SK-N-SH (cell line): ENCODE data around the gene ATG16L2. TPM values are rescaled to one million over a fixed set of nuclear protein-coding genes. Genes with fewer than 3 reads are reported as not detected.

Source experiments
- CTCF ChIA-PET: fragments of 300-600, 350-600 bp; formaldehyde crosslinking; extraction: SDS; loops from one replicate; lab custom pipeline; 2021; lab: Yijun Ruan, JAX
- POLR2A ChIA-PET: fragments of 350-600 bp; sonication (Branson Sonifier 250); formaldehyde crosslinking; extraction: SDS; loops from one replicate; lab custom pipeline; 2020; ENCODE audit warnings: antibody characterized with exemption, inconsistent platforms; lab: Yijun Ruan, JAX
- DNase-seq: peaks from one replicate; pipeline ENCODE4 v3.0.0; 2012
- H2AFZ ChIP-seq: fragments of 200-600 bp; sonication (generic); 2 replicates; pipeline ENCODE4 v1.8.1; 2016; ENCODE audit warnings: antibody characterized with exemption, mild to moderate bottlenecking, low read depth
- H3F3A ChIP-seq: fragments of 200-600 bp; sonication (generic); replicated peaks from 2 replicates; pipeline ENCODE3; 2016; ENCODE audit warnings: antibody characterized with exemption, mild to moderate bottlenecking; ENCODE audit not compliant: insufficient read depth
- H3K27ac ChIP-seq, 2 experiments: fragments of 200-500 bp in 1 of 2; fragments of 200-600 bp in 1 of 2; sonication (Bioruptor generic) in 1 of 2; sonication (generic), shearing (Covaris generic) in 1 of 2; 2 replicates each; pipeline versions ENCODE4 v1.5.1 to v1.6.1; 2014 to 2016; ENCODE audit warnings: low read depth in 2 of 2, inconsistent platforms in 1 of 2, low read length in 1 of 2, mild to moderate bottlenecking in 1 of 2, mixed read lengths in 1 of 2
- H3K27me3 ChIP-seq: fragments of 200-600 bp; sonication (generic), shearing (Covaris generic); 2 replicates; pipeline ENCODE4 v1.6.1; 2016; ENCODE audit warnings: mixed run types; ENCODE audit not compliant: insufficient read depth
- H3K36me3 ChIP-seq, 2 experiments: fragments of 200-500 bp in 1 of 2; fragments of 200-600 bp in 1 of 2; sonication (Bioruptor generic) in 1 of 2; sonication (generic) in 1 of 2; replicated peaks in 1 of 2; 2 replicates each; pipeline versions ENCODE3 to v1.5.1; 2014 to 2016; ENCODE audit warnings: low read length in 1 of 2, mild to moderate bottlenecking in 1 of 2; ENCODE audit not compliant: insufficient read depth in 2 of 2, control insufficient read depth in 1 of 2
- H3K4me1 ChIP-seq, 2 experiments: fragments of 200-500 bp in 1 of 2; fragments of 200-600 bp in 1 of 2; sonication (Bioruptor generic) in 1 of 2; sonication (generic), shearing (Covaris generic) in 1 of 2; 2 replicates each; pipeline versions ENCODE4 v1.5.1 to v1.6.1; 2014 to 2016; ENCODE audit warnings: low read depth in 1 of 2, low read length in 1 of 2, mixed run types in 1 of 2; ENCODE audit not compliant: insufficient read depth in 2 of 2, control insufficient read depth in 1 of 2
- H3K4me2 ChIP-seq: fragments of 200-600 bp; sonication (generic), shearing (Covaris generic); 2 replicates; pipeline ENCODE4 v1.6.1; 2017; ENCODE audit warnings: mixed run types
- H3K4me3 ChIP-seq, 2 experiments: fragments of 200-500 bp in 1 of 2; fragments of 200-600 bp in 1 of 2; sonication (Bioruptor generic) in 1 of 2; sonication (generic), shearing (Covaris generic) in 1 of 2; 2 replicates each; pipeline versions ENCODE4 v1.5.1 to v1.8.1; 2014 to 2016; ENCODE audit warnings: low read depth in 2 of 2, inconsistent platforms in 1 of 2, low read length in 1 of 2, mild to moderate bottlenecking in 1 of 2, mixed read lengths in 1 of 2, moderate library complexity in 1 of 2
- H3K79me2 ChIP-seq: fragments of 200-600 bp; sonication (generic); 2 replicates; pipeline ENCODE4 v1.8.1; 2017; ENCODE audit warnings: mild to moderate bottlenecking; ENCODE audit not compliant: insufficient read depth
- H3K9ac ChIP-seq: fragments of 200-600 bp; sonication (generic); 2 replicates; pipeline ENCODE4 v1.6.1; 2017; ENCODE audit warnings: mixed run types
- H3K9me2 ChIP-seq: fragments of 200-600 bp; sonication (generic); 2 replicates; pipeline ENCODE4 v1.6.1; 2017; ENCODE audit warnings: mixed run types
- H3K9me3 ChIP-seq: fragments of 200-600 bp; sonication (generic); 2 replicates; pipeline ENCODE4 v1.6.1; 2017; ENCODE audit warnings: mixed run types, mild to moderate bottlenecking, moderate library complexity
- H4K20me1 ChIP-seq: fragments of 200-600 bp; sonication (generic); 2 replicates; pipeline ENCODE4 v1.6.1; 2017; ENCODE audit warnings: mild to moderate bottlenecking, mixed run types; ENCODE audit not compliant: insufficient read depth
- ELF1 ChIP-seq: IDR thresholded peaks from 2 replicates; pipeline ENCODE4 v1.4.0; 2012
- EZH2phosphoT487 ChIP-seq: fragments of 200-600 bp; sonication (generic); IDR thresholded peaks from 2 replicates; pipeline ENCODE4 v1.6.1; 2017; ENCODE audit warnings: low read depth, mixed run types, mild to moderate bottlenecking, antibody characterized with exemption, moderate library complexity, borderline replicate concordance
- FOXJ3 ChIP-seq: sonication (generic); formaldehyde crosslinking; IDR thresholded peaks from 2 replicates; pipeline ENCODE4 v1.5.1; 2020; ENCODE audit warnings: mild to moderate bottlenecking, missing genetic modification reagents
- GABPA ChIP-seq: IDR thresholded peaks from 2 replicates; pipeline ENCODE4 v1.4.0; 2012; ENCODE audit warnings: low read depth, mild to moderate bottlenecking
- JUND ChIP-seq: IDR thresholded peaks from 2 replicates; pipeline ENCODE4 v1.4.0; 2012
- MXI1 ChIP-seq: IDR thresholded peaks from 2 replicates; pipeline ENCODE4 v1.6.1; 2012; ENCODE audit warnings: mild to moderate bottlenecking, low read depth, low read length, improper control_type of control experiment
- NFIC ChIP-seq: IDR thresholded peaks from 2 replicates; pipeline ENCODE4 v1.4.0; 2012; ENCODE audit warnings: borderline replicate concordance
- NRF1 ChIP-seq: IDR thresholded peaks from 2 replicates; pipeline ENCODE4 v1.6.1; 2012; ENCODE audit warnings: low read depth, mild to moderate bottlenecking, low read length
- POLR2AphosphoS5 ChIP-seq: IDR thresholded peaks from 2 replicates; pipeline ENCODE4 v1.6.1; 2012; ENCODE audit warnings: low read depth, low read length
- RFX5 ChIP-seq: IDR thresholded peaks from 2 replicates; pipeline ENCODE4 v1.6.1; 2012; ENCODE audit warnings: mild to moderate bottlenecking, improper control_type of control experiment, low read length
- SIN3A ChIP-seq: IDR thresholded peaks from 2 replicates; pipeline ENCODE4 v1.6.1; 2012; ENCODE audit warnings: low read depth, mild to moderate bottlenecking, low read length, moderate library complexity, borderline replicate concordance
- SMC3 ChIP-seq: IDR thresholded peaks from 2 replicates; pipeline ENCODE4 v1.6.1; 2012; ENCODE audit warnings: low read depth, low read length, improper control_type of control experiment
- YY1 ChIP-seq: IDR thresholded peaks from 2 replicates; pipeline ENCODE4 v1.4.0; 2012; ENCODE audit warnings: low read depth, mild to moderate bottlenecking
- WGBS: methylation state at CpG from one replicate; pipeline ENCODE4 v1.1.6; 2017; ENCODE audit warnings: low lambda C conversion rate; 5-methylcytosine and 5-hydroxymethylcytosine counted together
- polyA plus RNA-seq, 3 experiments: library from polyadenylated mRNA; depleted of rRNA; stranded (reverse); fragments of >200 nt; gene quantifications; 2 replicates each; pipeline ENCODE4 v1.2.3, GENCODE V29; 2012
- TF ChIP-seq, protein P1 (sequence below): IDR thresholded peaks from 2 replicates; pipeline ENCODE4 v1.4.0; 2012; ENCODE audit warnings: low read depth
- TF ChIP-seq, protein P2 (sequence below): fragments of 150-350 bp; IDR thresholded peaks from 2 replicates; pipeline ENCODE4 v1.6.1; 2017; ENCODE audit warnings: antibody characterized with exemption, low read length, low read depth, borderline replicate concordance

Gene ATG16L2
- polyA plus RNA-seq, 1 of the 3 experiments (the other 2 are of a cell fraction), result 26.9 TPM

DNA sequence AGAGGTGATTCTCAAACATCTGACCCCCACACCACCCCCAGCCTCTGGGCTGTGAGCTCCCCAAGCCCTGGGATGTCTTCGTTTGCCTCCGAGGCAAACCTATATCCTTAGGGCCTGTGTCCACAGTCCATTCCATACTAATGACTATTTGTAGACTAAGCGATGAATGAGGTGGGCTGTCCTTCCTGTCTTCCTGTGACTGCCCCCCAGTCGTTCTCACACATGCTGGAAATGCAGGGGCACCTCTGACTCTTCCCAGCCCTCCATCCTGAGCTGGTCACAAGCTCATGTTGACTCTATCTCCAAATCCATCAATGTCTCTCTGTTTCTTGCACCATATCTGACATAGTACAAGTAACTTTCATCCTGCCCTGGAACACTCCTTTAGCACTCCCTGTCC, 4.8 kb downstream of the ATG16L2 start:
- POLR2A ChIA-PET, result interaction anchor here (0.6 kb wide), 1 partner anchor 10 kb away, joined by 3 read pairs; no protein-coding TSS in a partner anchor
- H3K4me1 ChIP-seq, result peaks cover 13 to 37% of the 10 kb centered on the region in 2 experiments; a peak in 2 of 4 replicates
- H3K9me2 ChIP-seq, result no peaks in the 10 kb centered on the region
- TF ChIP-seq FOXJ3 (no peak), YY1 (no peak), POLR2AphosphoS5 (no peak), ELF1 (no peak), RFX5 (no peak), JUND (no peak), NFIC (no peak), NRF1 (no peak), SMC3 (no peak), SIN3A (no peak), MXI1 (no peak), EZH2phosphoT487 (no peak)
- TF ChIP-seq, protein P1, sequence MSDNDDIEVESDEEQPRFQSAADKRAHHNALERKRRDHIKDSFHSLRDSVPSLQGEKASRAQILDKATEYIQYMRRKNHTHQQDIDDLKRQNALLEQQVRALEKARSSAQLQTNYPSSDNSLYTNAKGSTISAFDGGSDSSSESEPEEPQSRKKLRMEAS, result no peak
- TF ChIP-seq, all 33 proteins: peak for 0
- H3K79me2 ChIP-seq, result no peaks in the 10 kb centered on the region
- CTCF ChIA-PET, result interaction anchor here (1.2 to 2.0 kb wide), 3 partner anchors 94 to 359 kb away, joined by 3 to 5 read pairs (median 4); partner anchors contain the start of gene FCHSD2
- no peak overlapping the region for H3K27ac ChIP-seq
- H4K20me1 ChIP-seq, result no peaks in the 10 kb centered on the region
- H3K4me3 ChIP-seq, result no peak overlapping the region
- H3K36me3 ChIP-seq, result no peaks in the 10 kb centered on the region
- DNase-seq, result no peak
- no peaks in the 10 kb centered on the region for H3K9me3 ChIP-seq
- no peak overlapping the region for H3K9ac ChIP-seq
- 71% methylated on average over 4 of the region's 4 CpGs for WGBS
- no peak overlapping the region for H3K4me2 ChIP-seq
- no peaks in the 10 kb centered on the region for H3K27me3 ChIP-seq
- H2AFZ ChIP-seq, result no peak overlapping the region
- H3F3A ChIP-seq, result no peaks in the 10 kb centered on the region

DNA sequence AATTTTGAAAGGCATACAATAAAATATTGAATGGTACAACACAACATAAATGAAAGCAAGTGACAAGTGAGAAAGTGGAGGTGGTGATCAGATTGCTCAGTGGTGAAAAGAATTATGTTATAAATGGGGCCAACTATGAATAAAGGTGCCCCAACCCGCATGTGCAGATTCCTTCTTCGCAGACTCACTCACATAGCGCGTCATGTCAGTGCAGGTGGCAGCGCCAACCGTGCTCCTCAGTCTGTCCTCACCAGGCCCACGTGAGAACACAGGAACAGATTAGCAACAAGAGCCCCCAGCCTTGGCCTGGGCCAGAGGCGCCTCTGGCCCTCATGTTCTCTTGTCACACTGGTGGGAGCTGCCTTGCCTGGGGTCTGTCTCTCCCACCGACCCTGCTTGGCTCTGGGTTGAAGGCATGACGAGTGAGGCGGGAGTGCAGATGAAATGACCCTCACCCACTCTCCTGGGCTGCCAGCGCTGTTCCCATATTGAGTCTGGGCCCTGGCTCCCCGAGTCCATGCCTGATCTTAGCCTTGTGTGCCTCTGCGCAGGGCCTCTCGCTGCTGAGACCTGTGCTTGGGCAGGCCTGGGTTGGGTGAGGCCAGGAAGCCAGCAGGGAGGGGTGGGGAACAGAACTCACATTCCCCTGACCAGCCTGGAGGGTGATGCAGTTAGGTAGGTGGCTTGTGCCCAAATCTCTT, 6.4 kb downstream of the ATG16L2 start:
- no peaks in the 10 kb centered on the region for H4K20me1 ChIP-seq
- no peaks in the 10 kb centered on the region for H3K36me3 ChIP-seq
- 94% methylated on average over 12 of the region's 15 CpGs for WGBS
- no peaks in the 10 kb centered on the region for H3K9me2 ChIP-seq
- no peaks in the 10 kb centered on the region for H3K9me3 ChIP-seq
- H3K4me1 ChIP-seq, result peaks cover 11 to 28% of the 10 kb centered on the region in 2 experiments; a peak in 2 of 4 replicates
- H2AFZ ChIP-seq, result no peak overlapping the region
- H3K79me2 ChIP-seq, result no peaks in the 10 kb centered on the region
- no peaks in the 10 kb centered on the region for H3K27me3 ChIP-seq
- DNase-seq, result no peak
- H3K9ac ChIP-seq, result no peak overlapping the region
- no peak overlapping the region for H3K27ac ChIP-seq
- H3F3A ChIP-seq, result no peaks in the 10 kb centered on the region
- CTCF ChIA-PET, result interaction anchor here (3.1 to 4.1 kb wide), 2 partner anchors 11 to 95 kb away, joined by 18 to 31 read pairs; no protein-coding TSS in a partner anchor
- TF ChIP-seq ELF1 (no peak), GABPA (no peak)
- TF ChIP-seq, protein P2, sequence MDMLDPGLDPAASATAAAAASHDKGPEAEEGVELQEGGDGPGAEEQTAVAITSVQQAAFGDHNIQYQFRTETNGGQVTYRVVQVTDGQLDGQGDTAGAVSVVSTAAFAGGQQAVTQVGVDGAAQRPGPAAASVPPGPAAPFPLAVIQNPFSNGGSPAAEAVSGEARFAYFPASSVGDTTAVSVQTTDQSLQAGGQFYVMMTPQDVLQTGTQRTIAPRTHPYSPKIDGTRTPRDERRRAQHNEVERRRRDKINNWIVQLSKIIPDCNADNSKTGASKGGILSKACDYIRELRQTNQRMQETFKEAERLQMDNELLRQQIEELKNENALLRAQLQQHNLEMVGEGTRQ, result no peak
- H3K4me3 ChIP-seq, result no peak overlapping the region
- POLR2A ChIA-PET, result no interaction called here
- no peak overlapping the region for H3K4me2 ChIP-seq
